Activated naive CD8-positive, alpha-beta T cell treated with anti-CD3 and anti-CD28 coated beads, Interleukin-2, amount 10 ng/mL, durations not matched to agents 7 days and 5 days (primary cell): ENCODE data around the gene EOGT. TPM values are rescaled to one million over a fixed set of nuclear protein-coding genes. Genes with fewer than 3 reads are reported as not detected.

Experiments used
- ATAC-seq: fragments of 150-1000 bp; cut with Tn5 transposase; one replicate; pipeline ENCODE4 v1.10.0; 2021; ENCODE audit warnings: low read depth, moderate library complexity
- POLR2A ChIA-PET: fragments of 350-600 bp; sonication (Branson Sonifier 250); formaldehyde crosslinking; loops from one replicate; lab custom pipeline; 2021; ENCODE audit warnings: antibody characterized with exemption; lab: Charles Lee
- DNase-seq: peaks from one replicate; pipeline ENCODE4 v3.0.0; 2021
- H3K27ac Mint-ChIP-seq: one replicate; pipeline ENCODE4 v1.8.0; 2022; ENCODE audit warnings: mild to moderate bottlenecking, mixed read lengths
- H3K27me3 Mint-ChIP-seq: one replicate; pipeline ENCODE4 v1.8.0; 2022; ENCODE audit warnings: mild to moderate bottlenecking, moderate library complexity, mixed read lengths
- H3K36me3 Mint-ChIP-seq: one replicate; pipeline ENCODE4 v1.8.0; 2021; ENCODE audit warnings: mild to moderate bottlenecking, mixed read lengths
- H3K4me1 Mint-ChIP-seq: one replicate; pipeline ENCODE4 v1.8.0; 2021; ENCODE audit warnings: mixed read lengths
- H3K4me3 Mint-ChIP-seq: one replicate; pipeline ENCODE4 v1.8.0; 2022; ENCODE audit warnings: mild to moderate bottlenecking, moderate library complexity, mixed read lengths
- H3K9me3 Mint-ChIP-seq: one replicate; pipeline ENCODE4 v1.8.0; 2021; ENCODE audit warnings: mixed read lengths
- total RNA-seq, 2 experiments: library from RNA; stranded (reverse); gene quantifications; one replicate each; pipeline ENCODE4 v1.2.3, GENCODE V29; 2021

The EOGT gene
- total RNA-seq, 2 experiments from 2014 or later: 14.7 to 15.3 TPM

GRCh38 chr3:68972358-68972979, 41.0 kb downstream of the EOGT start:
- no peaks in the 10 kb centered on the region for H3K4me1 Mint-ChIP-seq
- POLR2A ChIA-PET: no interaction called here
- H3K36me3 Mint-ChIP-seq: peaks cover 6% of the 10 kb centered on the region
- peaks cover 2% of the 10 kb centered on the region for H3K27me3 Mint-ChIP-seq
- peak; percentile 50 for DNase-seq
- ATAC-seq: peak; percentile 68
- H3K9me3 Mint-ChIP-seq: no peaks in the 10 kb centered on the region
- H3K27ac Mint-ChIP-seq: no peak overlapping the region
- H3K4me3 Mint-ChIP-seq: no peak overlapping the region

GRCh38 chr3:68964694-68965093, 48.8 kb downstream of the EOGT start:
- no peaks in the 10 kb centered on the region for H3K4me1 Mint-ChIP-seq
- no peaks in the 10 kb centered on the region for H3K9me3 Mint-ChIP-seq
- no peak overlapping the region for H3K4me3 Mint-ChIP-seq
- ATAC-seq (no peak), DNase-seq (no peak)
- peaks cover 20% of the 10 kb centered on the region for H3K27me3 Mint-ChIP-seq
- H3K36me3 Mint-ChIP-seq: no peaks in the 10 kb centered on the region
- no peak overlapping the region for H3K27ac Mint-ChIP-seq
- POLR2A ChIA-PET: no interaction called here

- Mint-ChIP-seq H3K9me3 (no peaks in the 10 kb centered on the region), H3K4me1 (no peaks in the 10 kb centered on the region), H3K27me3 (peaks cover 26% of the 10 kb centered on the region), H3K36me3 (no peaks in the 10 kb centered on the region), H3K4me3 (no peak overlapping the region), H3K27ac (no peak overlapping the region)
- no peak for ATAC-seq
- POLR2A ChIA-PET: no interaction called here
- no peak for DNase-seq
Measured at GRCh38 chr3:68963891-68964290, 49.6 kb downstream of the EOGT start.

GRCh38 chr3:68963376-68963775, 50.1 kb downstream of the EOGT start:
- Mint-ChIP-seq H3K4me1 (no peaks in the 10 kb centered on the region), H3K9me3 (no peaks in the 10 kb centered on the region), H3K4me3 (no peak overlapping the region), H3K27me3 (peaks cover 30% of the 10 kb centered on the region), H3K36me3 (no peaks in the 10 kb centered on the region), H3K27ac (no peak overlapping the region)
- POLR2A ChIA-PET: no interaction called here
- ATAC-seq: no peak
- no peak for DNase-seq

- peaks cover 46% of the 10 kb centered on the region for H3K27me3 Mint-ChIP-seq
- ATAC-seq (no peak), DNase-seq (no peak)
- POLR2A ChIA-PET: no interaction called here
- H3K9me3 Mint-ChIP-seq: no peaks in the 10 kb centered on the region
- H3K27ac Mint-ChIP-seq: no peak overlapping the region
- no peaks in the 10 kb centered on the region for H3K4me1 Mint-ChIP-seq
- no peaks in the 10 kb centered on the region for H3K36me3 Mint-ChIP-seq
- no peak overlapping the region for H3K4me3 Mint-ChIP-seq
Measured at GRCh38 chr3:68958932-68959331, 54.6 kb downstream of the EOGT start.

GRCh38 chr3:68957895-68958294, 55.6 kb downstream of the EOGT start:
- H3K27me3 Mint-ChIP-seq: peaks cover 47% of the 10 kb centered on the region
- POLR2A ChIA-PET: no interaction called here
- H3K9me3 Mint-ChIP-seq: no peaks in the 10 kb centered on the region
- H3K27ac Mint-ChIP-seq: no peak overlapping the region
- no peak overlapping the region for H3K4me3 Mint-ChIP-seq
- DNase-seq (no peak), ATAC-seq (no peak)
- no peaks in the 10 kb centered on the region for H3K4me1 Mint-ChIP-seq
- no peaks in the 10 kb centered on the region for H3K36me3 Mint-ChIP-seq

- Mint-ChIP-seq H3K27ac (no peak overlapping the region), H3K9me3 (no peaks in the 10 kb centered on the region), H3K27me3 (peaks cover 33% of the 10 kb centered on the region), H3K4me3 (no peak overlapping the region), H3K4me1 (no peaks in the 10 kb centered on the region), H3K36me3 (no peaks in the 10 kb centered on the region)
- ATAC-seq (no peak), DNase-seq (no peak)
- POLR2A ChIA-PET: no interaction called here
Measured at GRCh38 chr3:68953816-68954444, 59.6 kb downstream of the EOGT start.

- ATAC-seq (no peak), DNase-seq (no peak)
- POLR2A ChIA-PET: no interaction called here
- no peaks in the 10 kb centered on the region for H3K4me1 Mint-ChIP-seq
- H3K36me3 Mint-ChIP-seq: no peaks in the 10 kb centered on the region
- H3K27me3 Mint-ChIP-seq: peaks cover 12% of the 10 kb centered on the region
- H3K9me3 Mint-ChIP-seq: no peaks in the 10 kb centered on the region
- H3K4me3 Mint-ChIP-seq: no peak overlapping the region
- H3K27ac Mint-ChIP-seq: no peak overlapping the region
Measured at GRCh38 chr3:68945225-68945624, 68.3 kb downstream of the EOGT start.

GRCh38 chr3:68943753-68944500, 69.6 kb downstream of the EOGT start:
- Mint-ChIP-seq H3K27me3 (peaks cover 12% of the 10 kb centered on the region), H3K4me3 (no peak overlapping the region), H3K36me3 (no peaks in the 10 kb centered on the region), H3K4me1 (no peaks in the 10 kb centered on the region), H3K9me3 (no peaks in the 10 kb centered on the region), H3K27ac (no peak overlapping the region)
- DNase-seq (no peak), ATAC-seq (no peak)
- POLR2A ChIA-PET: no interaction called here

- H3K36me3 Mint-ChIP-seq: no peaks in the 10 kb centered on the region
- POLR2A ChIA-PET: no interaction called here
- DNase-seq (no peak), ATAC-seq (no peak)
- peaks cover 33% of the 10 kb centered on the region for H3K27me3 Mint-ChIP-seq
- peaks cover 6% of the 10 kb centered on the region for H3K4me1 Mint-ChIP-seq
- H3K4me3 Mint-ChIP-seq: no peak overlapping the region
- no peaks in the 10 kb centered on the region for H3K9me3 Mint-ChIP-seq
- no peak overlapping the region for H3K27ac Mint-ChIP-seq
Measured at GRCh38 chr3:68941055-68941454, 72.4 kb downstream of the EOGT start.

- H3K27ac Mint-ChIP-seq: no peak overlapping the region
- POLR2A ChIA-PET: no interaction called here
Measured at GRCh38 chr3:68936856-68937255, 76.6 kb downstream of the EOGT start.

GRCh38 chr3:68935778-68936177, 77.7 kb downstream of the EOGT start:
- no peaks in the 10 kb centered on the region for H3K36me3 Mint-ChIP-seq
- H3K27me3 Mint-ChIP-seq: peaks cover 60% of the 10 kb centered on the region
- no peak for DNase-seq
- H3K27ac Mint-ChIP-seq: no peak overlapping the region
- H3K4me1 Mint-ChIP-seq: peaks cover 6% of the 10 kb centered on the region
- POLR2A ChIA-PET: no interaction called here
- H3K4me3 Mint-ChIP-seq: no peak overlapping the region
- ATAC-seq: no peak
- H3K9me3 Mint-ChIP-seq: no peaks in the 10 kb centered on the region

More at GRCh38 chr3:68936856-68937255, 76.6 kb downstream of the EOGT start:
- no peaks in the 10 kb centered on the region for H3K9me3 Mint-ChIP-seq
- peaks cover 6% of the 10 kb centered on the region for H3K4me1 Mint-ChIP-seq
- no peak overlapping the region for H3K4me3 Mint-ChIP-seq
- no peak for ATAC-seq
- DNase-seq: no peak
- no peaks in the 10 kb centered on the region for H3K36me3 Mint-ChIP-seq
- H3K27me3 Mint-ChIP-seq: peaks cover 49% of the 10 kb centered on the region

GRCh38 chr3:68931406-68932149, 81.9 kb downstream of the EOGT start:
- Mint-ChIP-seq H3K4me3 (peak overlapping the region; percentile 20), H3K4me1 (no peaks in the 10 kb centered on the region), H3K36me3 (no peaks in the 10 kb centered on the region), H3K27me3 (peaks cover 70% of the 10 kb centered on the region), H3K27ac (no peak overlapping the region), H3K9me3 (no peaks in the 10 kb centered on the region)
- DNase-seq (peak; percentile 26), ATAC-seq (no peak)
- POLR2A ChIA-PET: no interaction called here
